Astrocyte (in vitro differentiated cells and primary cell): ENCODE measurements around the gene ARNT2. TPM values are rescaled to one million over a fixed set of nuclear protein-coding genes. Genes with fewer than 3 reads are reported as not detected.

Source experiments
- DNase-seq: peaks from one replicate; pipeline ENCODE4 v3.0.0-alpha.2; 2010; ENCODE audit warnings: low read depth
- FAIRE-seq: peaks from 2 replicates; lab custom pipeline; 2011; peaks lifted over from hg19 to GRCh38; lab: Jason Lieb, UNC
- H2AFZ ChIP-seq: 2 replicates; pipeline ENCODE4 v1.6.0; 2012; ENCODE audit warnings: low read depth, low read length, inconsistent platforms
- H3K27ac ChIP-seq: 2 replicates; pipeline ENCODE4 v1.5.1; 2011; ENCODE audit warnings: low read depth, low read length, inconsistent platforms
- H3K27me3 ChIP-seq: 2 replicates; pipeline ENCODE4 v1.6.0; 2011; ENCODE audit warnings: low read length, inconsistent platforms; ENCODE audit not compliant: insufficient read depth
- H3K36me3 ChIP-seq: 2 replicates; pipeline ENCODE4 v1.5.1; 2011; ENCODE audit warnings: low read length, inconsistent platforms; ENCODE audit not compliant: insufficient read depth
- H3K4me1 ChIP-seq: 2 replicates; pipeline ENCODE4 v1.5.1; 2011; ENCODE audit warnings: low read length, inconsistent platforms; ENCODE audit not compliant: insufficient read depth
- H3K4me2 ChIP-seq: 2 replicates; pipeline ENCODE4 v1.6.0; 2012; ENCODE audit warnings: low read length, inconsistent platforms
- H3K4me3 ChIP-seq: 2 replicates; pipeline ENCODE4 v1.5.1; 2011; ENCODE audit warnings: low read depth, mild to moderate bottlenecking, low read length, inconsistent platforms; ENCODE audit not compliant: insufficient read depth
- H3K79me2 ChIP-seq: 2 replicates; pipeline ENCODE4 v1.6.0; 2012; ENCODE audit warnings: mild to moderate bottlenecking, low read length, inconsistent platforms; ENCODE audit not compliant: insufficient read depth
- H3K9ac ChIP-seq: 2 replicates; pipeline ENCODE4 v1.6.0; 2012; ENCODE audit warnings: mild to moderate bottlenecking, low read length, inconsistent platforms
- H3K9me3 ChIP-seq: 2 replicates; pipeline ENCODE4 v1.5.1; 2012; ENCODE audit warnings: low read depth, mild to moderate bottlenecking, low read length, inconsistent platforms; ENCODE audit not compliant: insufficient read depth
- H4K20me1 ChIP-seq: 2 replicates; pipeline ENCODE4 v1.6.0; 2012; ENCODE audit warnings: low read length, inconsistent platforms; ENCODE audit not compliant: insufficient read depth
- H3K27ac Mint-ChIP-seq: one replicate; pipeline ENCODE4 v1.8.0; 2021; ENCODE audit warnings: mild to moderate bottlenecking, mixed read lengths; ENCODE audit not compliant: unreplicated experiment
- H3K27me3 Mint-ChIP-seq: one replicate; pipeline ENCODE4 v1.8.0; 2021; ENCODE audit warnings: low read depth, mixed read lengths; ENCODE audit not compliant: unreplicated experiment
- H3K36me3 Mint-ChIP-seq: one replicate; pipeline ENCODE4 v1.8.0; 2021; ENCODE audit warnings: low read depth, mixed read lengths; ENCODE audit not compliant: unreplicated experiment
- H3K4me1 Mint-ChIP-seq: one replicate; pipeline ENCODE4 v1.8.0; 2021; ENCODE audit warnings: low read depth, mixed read lengths; ENCODE audit not compliant: unreplicated experiment
- H3K4me3 Mint-ChIP-seq: one replicate; pipeline ENCODE4 v1.8.0; 2021; ENCODE audit warnings: mild to moderate bottlenecking, moderate library complexity, mixed read lengths; ENCODE audit not compliant: unreplicated experiment
- H3K9me3 Mint-ChIP-seq: one replicate; pipeline ENCODE4 v1.8.0; 2021; ENCODE audit warnings: mild to moderate bottlenecking, mixed read lengths; ENCODE audit not compliant: unreplicated experiment
- CTCF ChIP-seq: IDR thresholded peaks from 2 replicates; pipeline ENCODE4 v1.5.1; 2011; ENCODE audit warnings: low read depth, mild to moderate bottlenecking, inconsistent platforms, low read length, moderate library complexity; ENCODE audit not compliant: insufficient read depth
- EZH2 ChIP-seq: IDR thresholded peaks from 2 replicates; pipeline ENCODE4 v1.6.1; 2012; ENCODE audit warnings: mild to moderate bottlenecking, low read length, inconsistent platforms; ENCODE audit not compliant: insufficient read depth
- total RNA-seq: library from RNA; stranded (reverse); gene quantifications from 2 replicates; pipeline ENCODE4 v1.2.1, GENCODE V29; 2021

The ARNT2 gene
- total RNA-seq, 1 donor from 2014 or later, result 3.5 TPM

GRCh38 chr15:80462836-80463512 lies 58.8 kb downstream of the ARNT2 start:
- Histone ChIP-seq H3K4me3 (no peak overlapping the region), H3K27me3 (no peaks in the 10 kb centered on the region), H3K4me1 (peaks cover 38% of the 10 kb centered on the region), H3K27ac (peak overlapping the region; percentile 39), H3K36me3 (no peaks in the 10 kb centered on the region), H3K79me2 (no peaks in the 10 kb centered on the region), H3K9me3 (no peaks in the 10 kb centered on the region), H3K9ac (no peak overlapping the region), H4K20me1 (no peaks in the 10 kb centered on the region), H2AFZ (no peak overlapping the region), H3K4me2 (no peak overlapping the region)
- FAIRE-seq, result no peak
- Mint-ChIP-seq H3K4me1 (peaks cover 9% of the 10 kb centered on the region), H3K36me3 (no peaks in the 10 kb centered on the region), H3K27ac (no peak overlapping the region), H3K9me3 (peaks cover 5% of the 10 kb centered on the region), H3K27me3 (peaks cover 18% of the 10 kb centered on the region), H3K4me3 (no peak overlapping the region)
- peak; percentile 87 for DNase-seq
- TF ChIP-seq CTCF (no peak), EZH2 (no peak)

- H3K36me3 ChIP-seq, result no peaks in the 10 kb centered on the region
- H4K20me1 ChIP-seq, result no peaks in the 10 kb centered on the region
- H3K9me3 ChIP-seq, result no peaks in the 10 kb centered on the region
- no peak overlapping the region for H3K9ac ChIP-seq
- Mint-ChIP-seq H3K36me3 (no peaks in the 10 kb centered on the region), H3K4me1 (peaks cover 9% of the 10 kb centered on the region), H3K9me3 (peaks cover 5% of the 10 kb centered on the region), H3K27ac (peak overlapping the region; percentile 10), H3K4me3 (no peak overlapping the region), H3K27me3 (peaks cover 18% of the 10 kb centered on the region)
- no peaks in the 10 kb centered on the region for H3K79me2 ChIP-seq
- H3K4me3 ChIP-seq, result no peak overlapping the region
- peak; percentile 52 for FAIRE-seq
- H2AFZ ChIP-seq, result no peak overlapping the region
- H3K4me2 ChIP-seq, result peak overlapping the region; percentile 9
- peaks cover 38% of the 10 kb centered on the region for H3K4me1 ChIP-seq
- no peak overlapping the region for H3K27ac ChIP-seq
- H3K27me3 ChIP-seq, result no peaks in the 10 kb centered on the region
- DNase-seq, result peak; percentile 61
- TF ChIP-seq CTCF, result no peak
- no peak for TF ChIP-seq EZH2
Observed at GRCh38 chr15:80464951-80465625, 60.9 kb downstream of the ARNT2 start.

- H3K36me3 Mint-ChIP-seq, result no peaks in the 10 kb centered on the region
- no peak overlapping the region for H3K4me3 ChIP-seq
- no peak overlapping the region for H3K4me2 ChIP-seq
- peaks cover 9% of the 10 kb centered on the region for H3K4me1 Mint-ChIP-seq
- TF ChIP-seq EZH2 (no peak), CTCF (no peak)
- H3K27me3 ChIP-seq, result no peaks in the 10 kb centered on the region
- no peaks in the 10 kb centered on the region for H3K36me3 ChIP-seq
- FAIRE-seq (no peak), DNase-seq (no peak)
- H3K27ac Mint-ChIP-seq, result no peak overlapping the region
- no peaks in the 10 kb centered on the region for H3K79me2 ChIP-seq
- no peak overlapping the region for H3K27ac ChIP-seq
- no peak overlapping the region for H3K4me3 Mint-ChIP-seq
- H3K9me3 Mint-ChIP-seq, result peaks cover 3% of the 10 kb centered on the region
- peaks cover 38% of the 10 kb centered on the region for H3K4me1 ChIP-seq
- no peaks in the 10 kb centered on the region for H3K9me3 ChIP-seq
- H2AFZ ChIP-seq, result no peak overlapping the region
- H3K9ac ChIP-seq, result no peak overlapping the region
- no peaks in the 10 kb centered on the region for H4K20me1 ChIP-seq
- peaks cover 15% of the 10 kb centered on the region for H3K27me3 Mint-ChIP-seq
Observed at GRCh38 chr15:80465626-80466005, 61.4 kb downstream of the ARNT2 start.
